Activated naive CD8-positive, alpha-beta T cell treated with anti-CD3 and anti-CD28 coated beads, Interleukin-2, amount 50 U/mL, for 16 hours (primary cell): ENCODE data around the gene HCRTR1.
"Not testable (repeated sequence)": the region's sequence is repeated elsewhere in the genome, so short reads cannot be mapped to it uniquely, and the experiment has no call there.

Experiments
- DNase-seq: peaks from one replicate; pipeline ENCODE4 v3.0.0-alpha.2; 2020; ENCODE audit warnings: low read depth, low spot score

The HCRTR1 gene

DNA sequence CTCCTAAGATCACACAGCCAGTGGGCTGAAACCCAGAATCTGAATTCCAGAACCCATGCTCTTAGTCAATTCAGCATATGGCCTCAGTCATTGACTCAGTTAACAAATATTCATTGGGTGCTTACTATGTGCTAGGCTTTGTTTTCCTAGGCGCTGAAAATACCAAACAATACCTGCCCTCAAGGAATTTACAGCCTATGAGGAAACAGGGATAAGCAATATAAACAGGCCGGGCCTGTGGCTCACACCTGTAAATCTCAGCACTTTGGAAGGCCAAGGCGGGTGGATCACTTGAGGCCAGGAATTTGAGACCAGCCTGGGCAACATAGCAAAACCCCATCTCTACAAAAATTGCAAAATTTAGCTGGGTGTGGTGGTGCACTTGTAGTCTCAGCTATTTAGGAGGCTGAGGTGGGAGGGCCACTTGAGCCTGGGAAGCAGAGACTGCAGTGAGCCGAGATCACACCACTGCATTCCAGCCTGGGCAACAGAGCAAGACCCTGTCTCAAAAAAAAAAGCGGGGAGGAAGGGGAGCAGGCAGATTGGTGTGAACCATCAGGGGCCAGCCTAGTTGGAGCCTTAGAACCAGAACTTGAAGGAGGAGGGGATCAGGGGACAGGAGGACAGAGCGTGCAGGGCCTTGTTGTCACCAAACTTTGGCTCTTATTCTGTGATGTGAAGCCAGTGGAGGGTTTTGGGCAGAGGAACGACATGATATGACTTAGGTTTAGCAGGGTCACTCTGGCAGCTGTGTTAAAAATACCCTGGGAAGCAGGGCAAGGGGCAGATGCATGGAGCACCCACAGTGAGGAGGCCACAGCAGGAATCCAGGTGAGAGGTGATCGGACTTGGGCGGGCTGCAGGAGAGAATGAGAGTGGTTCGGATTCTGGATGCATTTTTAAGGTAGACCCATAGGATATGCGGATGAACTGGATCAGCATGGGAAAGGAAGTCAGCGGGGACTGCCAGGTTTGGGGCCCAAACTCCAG, 35.4 kb upstream of the HCRTR1 start:
- no peak for DNase-seq

DNA sequence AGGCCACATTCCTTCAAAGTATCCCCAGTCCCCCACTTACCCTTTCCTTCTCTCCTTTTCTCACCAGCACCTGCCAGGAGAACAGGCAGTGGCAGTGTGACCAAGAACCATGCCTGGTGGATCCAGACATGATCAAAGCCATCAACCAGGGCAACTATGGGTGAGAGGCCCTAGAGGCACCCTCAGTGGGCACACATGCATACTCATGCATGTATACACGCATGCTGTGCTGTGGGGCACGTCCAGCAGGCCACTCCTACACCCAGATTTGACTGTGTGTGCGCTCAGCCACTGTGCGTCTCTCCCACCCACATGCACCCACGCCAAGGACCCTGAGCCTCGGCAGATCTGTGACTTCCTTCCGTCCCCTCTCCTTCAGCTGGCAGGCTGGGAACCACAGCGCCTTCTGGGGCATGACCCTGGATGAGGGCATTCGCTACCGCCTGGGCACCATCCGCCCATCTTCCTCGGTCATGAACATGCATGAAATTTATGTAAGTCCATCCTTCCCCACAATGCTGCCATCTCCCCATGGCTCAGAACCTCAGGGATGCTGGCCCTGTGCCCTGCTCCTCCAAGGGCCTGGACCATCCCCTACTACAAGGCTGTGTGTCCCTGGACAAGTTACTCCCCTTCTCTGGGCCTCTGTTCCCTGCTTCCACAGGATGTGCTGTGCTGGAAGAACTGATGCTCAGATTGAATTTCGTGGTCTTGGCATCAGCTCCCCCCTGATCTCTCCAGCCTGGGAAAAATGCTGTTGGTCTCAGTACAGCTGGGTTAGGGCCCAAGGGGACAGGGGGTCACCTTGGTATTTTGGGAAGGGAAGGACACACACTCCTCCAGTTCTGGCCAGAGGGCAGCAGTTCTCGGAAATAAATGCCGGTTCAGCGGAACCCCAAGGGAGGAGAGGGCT, 34.2 kb upstream of the HCRTR1 start:
- DNase-seq, result no peak

GRCh38 chr1:31583995-31584868, 33.3 kb upstream of the HCRTR1 start:
- DNase-seq, result no peak

GRCh38 chr1:31584869-31585735, 32.4 kb upstream of the HCRTR1 start:
- DNase-seq, result no peak

DNA sequence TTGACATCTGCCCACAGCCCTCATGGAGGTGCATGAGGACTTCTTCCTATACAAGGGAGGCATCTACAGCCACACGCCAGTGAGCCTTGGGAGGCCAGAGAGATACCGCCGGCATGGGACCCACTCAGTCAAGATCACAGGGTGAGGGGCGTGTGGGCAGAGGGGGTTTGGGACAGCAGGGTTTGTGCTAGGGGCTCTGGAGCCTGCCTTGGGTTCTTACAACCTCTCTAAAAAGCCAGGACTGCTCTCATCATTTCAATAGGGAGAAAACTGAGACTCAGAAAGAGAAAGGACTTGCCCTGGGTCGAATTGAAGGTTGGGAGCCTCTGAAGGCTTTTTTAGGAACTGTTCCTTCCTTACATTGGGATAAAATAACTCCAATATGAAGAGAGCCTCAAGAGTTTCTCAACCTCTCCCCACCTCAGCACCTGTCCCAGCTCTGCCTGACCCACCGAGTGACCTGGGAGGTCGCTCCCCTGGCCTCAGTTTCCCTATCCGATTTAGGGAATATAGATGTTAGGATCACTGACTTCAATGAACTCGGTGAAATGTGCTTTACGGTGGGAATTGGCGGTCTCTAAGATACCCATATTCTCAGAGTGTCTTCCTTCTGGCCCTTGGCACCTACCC, 31.6 kb upstream of the HCRTR1 start:
- no peak for DNase-seq

DNA sequence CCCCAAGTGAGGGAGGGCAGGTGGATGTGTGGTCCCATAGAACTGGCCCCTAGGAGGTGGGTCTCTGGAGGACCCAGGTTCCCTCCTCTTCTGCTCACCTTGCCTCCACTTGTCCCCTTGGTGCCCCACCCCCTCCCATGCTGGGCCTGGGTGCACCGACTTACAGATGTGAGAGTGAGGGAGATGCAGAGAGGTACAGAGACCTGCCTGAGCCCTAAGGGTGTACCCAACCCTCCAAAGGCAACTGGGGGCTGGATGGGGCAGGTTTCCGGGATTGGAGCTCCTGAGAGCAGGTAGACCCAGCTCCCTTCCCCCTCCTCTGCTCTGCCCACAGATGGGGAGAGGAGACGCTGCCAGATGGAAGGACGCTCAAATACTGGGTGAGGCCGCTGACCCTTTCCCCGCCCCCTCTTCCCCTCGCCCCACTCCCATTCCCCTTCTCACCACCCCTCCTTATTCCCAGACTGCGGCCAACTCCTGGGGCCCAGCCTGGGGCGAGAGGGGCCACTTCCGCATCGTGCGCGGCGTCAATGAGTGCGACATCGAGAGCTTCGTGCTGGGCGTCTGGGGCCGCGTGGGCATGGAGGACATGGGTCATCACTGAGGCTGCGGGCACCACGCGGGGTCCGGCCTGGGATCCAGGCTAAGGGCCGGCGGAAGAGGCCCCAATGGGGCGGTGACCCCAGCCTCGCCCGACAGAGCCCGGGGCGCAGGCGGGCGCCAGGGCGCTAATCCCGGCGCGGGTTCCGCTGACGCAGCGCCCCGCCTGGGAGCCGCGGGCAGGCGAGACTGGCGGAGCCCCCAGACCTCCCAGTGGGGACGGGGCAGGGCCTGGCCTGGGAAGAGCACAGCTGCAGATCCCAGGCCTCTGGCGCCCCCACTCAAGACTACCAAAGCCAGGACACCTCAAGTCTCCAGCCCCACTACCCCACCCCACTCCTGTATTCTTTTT, 30.8 kb upstream of the HCRTR1 start:
- no peak for DNase-seq

DNA sequence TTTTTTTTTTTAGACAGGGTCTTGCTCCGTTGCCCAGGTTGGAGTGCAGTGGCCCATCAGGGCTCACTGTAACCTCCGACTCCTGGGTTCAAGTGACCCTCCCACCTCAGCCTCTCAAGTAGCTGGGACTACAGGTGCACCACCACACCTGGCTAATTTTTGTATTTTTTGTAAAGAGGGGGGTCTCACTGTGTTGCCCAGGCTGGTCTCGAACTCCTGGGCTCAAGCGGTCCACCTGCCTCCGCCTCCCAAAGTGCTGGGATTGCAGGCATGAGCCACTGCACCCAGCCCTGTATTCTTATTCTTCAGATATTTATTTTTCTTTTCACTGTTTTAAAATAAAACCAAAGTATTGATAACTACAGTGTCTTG, 30.2 kb upstream of the HCRTR1 start:
- not testable (repeated sequence) for DNase-seq

- no peak for DNase-seq
These were observed 29.6 kb upstream of the HCRTR1 start for GRCh38 chr1:31587720-31588423.

- no peak for DNase-seq
These were observed 28.6 kb upstream of the HCRTR1 start for GRCh38 chr1:31588751-31589515.

DNA sequence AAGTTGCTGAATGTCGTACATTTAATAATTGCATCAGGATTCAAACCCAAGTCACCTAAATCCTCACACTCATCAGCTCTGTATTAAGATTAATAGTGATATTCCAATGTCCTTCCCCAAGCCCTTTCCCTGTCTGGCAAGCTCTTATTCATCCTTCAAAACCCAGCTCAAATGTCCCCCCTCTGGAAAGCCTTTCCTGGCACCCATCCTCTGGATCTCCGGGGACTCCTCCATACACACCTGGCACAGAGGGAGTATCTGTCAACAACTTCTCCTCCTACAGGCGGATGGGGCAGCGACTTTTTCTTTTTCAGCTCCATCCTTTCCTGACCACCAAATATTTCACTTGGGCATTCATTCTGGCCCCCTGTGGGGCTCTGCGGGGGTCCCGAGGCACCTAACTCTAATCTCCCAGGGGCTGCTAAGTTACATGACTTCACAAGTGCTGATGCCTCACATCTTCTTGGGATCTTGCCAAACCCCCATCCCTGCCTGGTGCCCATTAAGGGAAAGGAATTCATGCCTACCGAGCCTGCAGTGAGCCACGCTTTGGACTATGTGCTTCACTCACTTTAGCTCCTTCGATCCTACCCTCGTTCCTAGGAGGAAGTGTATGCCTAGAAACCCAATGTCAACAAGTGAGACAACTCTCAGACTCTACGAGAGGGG, 25.9 kb upstream of the HCRTR1 start:
- DNase-seq, result no peak

DNA sequence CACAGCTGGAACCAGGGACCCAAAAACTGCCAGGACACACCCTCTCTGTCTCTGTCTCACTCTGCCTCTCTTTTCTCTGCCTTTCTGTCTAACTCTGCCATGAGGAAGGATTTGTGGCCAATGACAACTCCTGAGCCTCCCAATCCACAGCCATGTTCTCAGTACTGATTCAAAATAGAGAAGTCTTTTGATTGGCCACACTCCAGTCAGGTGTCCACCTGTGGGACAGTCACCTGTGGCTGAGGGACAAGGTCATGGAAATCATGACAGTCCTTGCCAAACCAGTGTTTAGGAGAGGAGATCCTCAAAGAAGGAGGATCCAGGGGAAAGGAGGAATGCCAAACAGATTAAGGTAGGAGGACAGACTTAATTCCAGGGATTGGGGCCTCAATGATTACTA, 25.4 kb upstream of the HCRTR1 start:
- DNase-seq, result no peak

DNA sequence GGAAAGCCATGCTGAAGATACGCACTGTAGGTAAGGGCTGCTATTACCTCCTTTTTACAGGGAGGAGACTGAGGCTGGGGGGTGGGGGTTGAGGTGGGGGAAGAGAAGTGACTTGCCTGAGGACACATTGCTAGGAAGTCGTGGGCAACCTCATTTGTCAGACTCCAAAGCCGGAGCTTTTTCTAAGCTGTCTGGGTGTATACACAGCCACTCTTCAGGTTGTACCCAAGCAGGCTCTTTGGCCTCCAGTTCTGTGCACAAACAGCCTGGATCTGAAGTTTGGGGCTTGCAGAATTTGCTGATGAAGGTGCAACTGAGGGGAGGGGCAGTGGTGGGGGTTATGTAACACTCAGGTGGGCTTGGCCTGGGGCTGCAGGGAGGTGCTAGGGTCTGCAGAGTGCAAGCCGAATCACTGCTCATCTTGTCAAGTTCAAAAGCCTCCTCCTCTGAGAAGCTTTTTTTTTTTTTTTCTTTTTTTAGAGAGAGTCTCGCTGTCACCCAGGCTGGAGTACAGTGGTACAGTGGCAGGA, 24.3 kb upstream of the HCRTR1 start:
- no peak for DNase-seq

DNA sequence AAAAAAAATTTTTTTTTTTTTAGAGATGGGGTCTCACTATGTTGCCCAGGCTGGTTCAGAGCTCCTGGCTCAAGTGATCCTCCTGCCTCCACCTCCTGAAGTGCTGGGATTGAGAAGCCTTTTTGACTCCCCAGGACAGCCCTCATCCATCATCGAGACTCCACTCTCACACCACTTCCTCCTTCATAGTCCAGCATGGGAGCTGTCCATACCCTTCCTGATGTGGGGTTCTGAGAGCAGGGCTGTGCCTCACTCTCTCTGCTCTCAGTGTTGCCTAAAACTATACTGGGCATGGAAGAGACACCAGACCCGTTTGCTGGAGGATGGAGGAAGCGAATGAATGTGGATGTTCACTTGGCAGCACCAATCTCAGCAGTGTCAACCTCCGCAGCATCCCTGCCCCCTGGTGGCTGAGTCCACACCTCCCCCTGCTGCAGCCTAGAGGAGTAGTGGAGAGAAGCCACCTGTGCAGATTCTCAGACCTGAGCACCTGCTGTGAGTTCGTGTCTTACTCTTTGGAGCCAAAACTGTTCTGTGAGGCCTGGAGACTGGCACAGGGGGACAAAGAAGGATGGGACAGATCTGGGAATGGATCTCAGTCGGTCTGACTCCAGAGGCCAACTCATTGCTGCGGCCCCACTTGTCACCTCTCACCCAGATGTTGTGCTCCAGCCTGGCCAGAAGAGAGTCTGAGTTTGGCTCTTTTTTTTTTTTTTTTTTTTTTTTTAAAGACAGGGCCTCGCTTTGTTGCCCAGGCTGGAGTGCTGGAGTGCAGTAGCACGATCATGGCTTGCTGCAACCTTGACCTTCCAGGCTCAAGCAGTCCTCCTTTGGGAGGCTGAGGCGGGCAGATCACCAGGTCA, 23.5 kb upstream of the HCRTR1 start:
- DNase-seq, result no peak

- no peak for DNase-seq
These were observed 21.4 kb upstream of the HCRTR1 start for GRCh38 chr1:31595836-31596736.

DNA sequence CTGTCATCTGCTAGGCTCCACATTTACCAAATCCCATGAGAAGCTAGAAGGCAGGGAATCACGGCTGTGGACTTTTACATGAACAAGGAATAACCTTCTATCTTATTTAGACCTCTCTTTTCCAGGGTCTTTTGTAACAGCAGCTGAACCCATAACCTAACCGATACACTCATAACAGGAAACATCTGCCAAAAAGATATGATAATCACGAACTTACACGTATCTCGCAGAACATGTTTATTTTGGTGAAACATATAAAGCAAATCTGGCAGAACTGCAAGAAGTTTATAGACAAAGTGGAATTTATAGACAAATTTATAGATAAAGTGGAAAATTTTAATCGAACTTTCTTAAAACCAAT, 20.8 kb upstream of the HCRTR1 start:
- DNase-seq, result no peak
